Spleen (tissue), 7 donors: Measurements from ENCODE around the gene BPIFB3.

Experiments used
- POLR2A ChIP-seq, 3 donors: fragments of 450-650 bp; IDR thresholded peaks; one replicate each; pipeline ENCODE4 v1.5.1; 2017; ENCODE audit warnings: antibody characterized with exemption in 3 of 3, mild to moderate bottlenecking in 1 of 3
- TF ChIP-seq, protein P1 (sequence below), 11 experiments: fragments of 200-600 bp in 7 of 11; fragments of 450-650 bp in 4 of 11; sonication (generic) in 4 of 11; IDR thresholded peaks in 8 of 11; conservative IDR thresholded peaks in 3 of 11; 1 replicate in 7 of 11; 2 replicates in 4 of 11; pipeline versions ENCODE4 v1.4.0 to v1.8.0; 2016 to 2021; ENCODE audit warnings: antibody characterized with exemption in 11 of 11, inconsistent platforms in 4 of 11, mild to moderate bottlenecking in 1 of 11
- donor health status: DM: no; HTN: no; CAD: no; lungs with moderate emphysema.
- donor health status: DM: no; HTN: no; CAD: no.
- donor health status: DM: no; HTN: no; CAD: no.

DNA sequence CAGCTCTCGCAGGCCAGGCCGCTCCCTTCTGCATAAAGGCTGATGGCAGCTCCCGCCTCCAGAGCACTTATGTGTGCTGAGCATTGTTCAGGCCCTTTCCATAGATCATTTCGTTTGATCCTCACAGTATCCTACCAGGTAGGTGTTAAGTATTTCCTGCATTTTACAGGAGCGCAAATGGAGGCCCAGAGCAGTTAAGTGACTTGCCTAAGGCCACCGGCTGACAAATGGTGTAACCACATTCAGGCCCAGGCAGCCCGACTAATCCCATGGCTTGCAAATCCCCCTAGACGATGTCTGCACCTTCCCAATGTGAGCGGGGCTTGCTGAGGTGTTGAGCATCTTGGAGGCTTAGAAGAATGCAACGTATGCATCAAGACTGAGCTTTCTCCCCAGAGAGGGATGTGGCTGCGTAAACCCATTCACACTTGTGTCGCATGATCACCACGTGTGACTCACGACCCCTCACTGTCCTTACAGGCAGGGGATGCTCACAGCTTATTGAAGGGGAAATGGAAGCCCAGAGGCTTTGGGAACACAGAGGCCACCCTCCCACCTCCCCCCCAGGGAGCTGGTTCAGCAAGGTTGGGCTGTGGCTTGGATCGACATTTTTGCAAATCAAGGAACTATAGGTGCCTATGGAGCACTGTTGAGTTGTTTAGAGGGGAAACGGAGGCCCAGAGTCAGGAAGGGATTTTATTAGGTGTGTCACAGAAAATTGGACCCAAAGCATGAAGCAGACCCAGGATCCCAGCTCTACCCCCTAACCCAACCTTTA, 39.2 kb upstream of the BPIFB3 start:
- TF ChIP-seq, protein P1, sequence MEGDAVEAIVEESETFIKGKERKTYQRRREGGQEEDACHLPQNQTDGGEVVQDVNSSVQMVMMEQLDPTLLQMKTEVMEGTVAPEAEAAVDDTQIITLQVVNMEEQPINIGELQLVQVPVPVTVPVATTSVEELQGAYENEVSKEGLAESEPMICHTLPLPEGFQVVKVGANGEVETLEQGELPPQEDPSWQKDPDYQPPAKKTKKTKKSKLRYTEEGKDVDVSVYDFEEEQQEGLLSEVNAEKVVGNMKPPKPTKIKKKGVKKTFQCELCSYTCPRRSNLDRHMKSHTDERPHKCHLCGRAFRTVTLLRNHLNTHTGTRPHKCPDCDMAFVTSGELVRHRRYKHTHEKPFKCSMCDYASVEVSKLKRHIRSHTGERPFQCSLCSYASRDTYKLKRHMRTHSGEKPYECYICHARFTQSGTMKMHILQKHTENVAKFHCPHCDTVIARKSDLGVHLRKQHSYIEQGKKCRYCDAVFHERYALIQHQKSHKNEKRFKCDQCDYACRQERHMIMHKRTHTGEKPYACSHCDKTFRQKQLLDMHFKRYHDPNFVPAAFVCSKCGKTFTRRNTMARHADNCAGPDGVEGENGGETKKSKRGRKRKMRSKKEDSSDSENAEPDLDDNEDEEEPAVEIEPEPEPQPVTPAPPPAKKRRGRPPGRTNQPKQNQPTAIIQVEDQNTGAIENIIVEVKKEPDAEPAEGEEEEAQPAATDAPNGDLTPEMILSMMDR (IDR thresholded peaks at IDR 0.05 in 8 of 11, conservative IDR thresholded peaks at IDR 0.05 in 3 of 11): no peak
- no peak for TF ChIP-seq POLR2A (IDR thresholded peaks at IDR 0.05)
